Astrocyte (in vitro differentiated cells and primary cell): ENCODE data around the gene AFG1L. TPM values are rescaled to one million over a fixed set of nuclear protein-coding genes. Genes with fewer than 3 reads are reported as not detected.

Experiments
- DNase-seq: peaks from one replicate; pipeline ENCODE4 v3.0.0-alpha.2; 2010; ENCODE audit warnings: low read depth
- FAIRE-seq: peaks from 2 replicates; lab custom pipeline; 2011; peaks lifted over from hg19 to GRCh38; lab: Jason Lieb, UNC
- H2AFZ ChIP-seq: 2 replicates; pipeline ENCODE4 v1.6.0; 2012; ENCODE audit warnings: low read depth, low read length, inconsistent platforms
- H3K27ac ChIP-seq: 2 replicates; pipeline ENCODE4 v1.5.1; 2011; ENCODE audit warnings: low read depth, low read length, inconsistent platforms
- H3K27me3 ChIP-seq: 2 replicates; pipeline ENCODE4 v1.6.0; 2011; ENCODE audit warnings: low read length, inconsistent platforms; ENCODE audit not compliant: insufficient read depth
- H3K36me3 ChIP-seq: 2 replicates; pipeline ENCODE4 v1.5.1; 2011; ENCODE audit warnings: low read length, inconsistent platforms; ENCODE audit not compliant: insufficient read depth
- H3K4me1 ChIP-seq: 2 replicates; pipeline ENCODE4 v1.5.1; 2011; ENCODE audit warnings: low read length, inconsistent platforms; ENCODE audit not compliant: insufficient read depth
- H3K4me2 ChIP-seq: 2 replicates; pipeline ENCODE4 v1.6.0; 2012; ENCODE audit warnings: low read length, inconsistent platforms
- H3K4me3 ChIP-seq: 2 replicates; pipeline ENCODE4 v1.5.1; 2011; ENCODE audit warnings: low read depth, mild to moderate bottlenecking, low read length, inconsistent platforms; ENCODE audit not compliant: insufficient read depth
- H3K79me2 ChIP-seq: 2 replicates; pipeline ENCODE4 v1.6.0; 2012; ENCODE audit warnings: mild to moderate bottlenecking, low read length, inconsistent platforms; ENCODE audit not compliant: insufficient read depth
- H3K9ac ChIP-seq: 2 replicates; pipeline ENCODE4 v1.6.0; 2012; ENCODE audit warnings: mild to moderate bottlenecking, low read length, inconsistent platforms
- H3K9me3 ChIP-seq: 2 replicates; pipeline ENCODE4 v1.5.1; 2012; ENCODE audit warnings: low read depth, mild to moderate bottlenecking, low read length, inconsistent platforms; ENCODE audit not compliant: insufficient read depth
- H4K20me1 ChIP-seq: 2 replicates; pipeline ENCODE4 v1.6.0; 2012; ENCODE audit warnings: low read length, inconsistent platforms; ENCODE audit not compliant: insufficient read depth
- H3K27ac Mint-ChIP-seq: one replicate; pipeline ENCODE4 v1.8.0; 2021; ENCODE audit warnings: mild to moderate bottlenecking, mixed read lengths; ENCODE audit not compliant: unreplicated experiment
- H3K27me3 Mint-ChIP-seq: one replicate; pipeline ENCODE4 v1.8.0; 2021; ENCODE audit warnings: low read depth, mixed read lengths; ENCODE audit not compliant: unreplicated experiment
- H3K36me3 Mint-ChIP-seq: one replicate; pipeline ENCODE4 v1.8.0; 2021; ENCODE audit warnings: low read depth, mixed read lengths; ENCODE audit not compliant: unreplicated experiment
- H3K4me1 Mint-ChIP-seq: one replicate; pipeline ENCODE4 v1.8.0; 2021; ENCODE audit warnings: low read depth, mixed read lengths; ENCODE audit not compliant: unreplicated experiment
- H3K4me3 Mint-ChIP-seq: one replicate; pipeline ENCODE4 v1.8.0; 2021; ENCODE audit warnings: mild to moderate bottlenecking, moderate library complexity, mixed read lengths; ENCODE audit not compliant: unreplicated experiment
- H3K9me3 Mint-ChIP-seq: one replicate; pipeline ENCODE4 v1.8.0; 2021; ENCODE audit warnings: mild to moderate bottlenecking, mixed read lengths; ENCODE audit not compliant: unreplicated experiment
- CTCF ChIP-seq: IDR thresholded peaks from 2 replicates; pipeline ENCODE4 v1.5.1; 2011; ENCODE audit warnings: low read depth, mild to moderate bottlenecking, inconsistent platforms, low read length, moderate library complexity; ENCODE audit not compliant: insufficient read depth
- EZH2 ChIP-seq: IDR thresholded peaks from 2 replicates; pipeline ENCODE4 v1.6.1; 2012; ENCODE audit warnings: mild to moderate bottlenecking, low read length, inconsistent platforms; ENCODE audit not compliant: insufficient read depth
- total RNA-seq: library from RNA; stranded (reverse); gene quantifications from 2 replicates; pipeline ENCODE4 v1.2.1, GENCODE V29; 2021

AFG1L gene
- total RNA-seq, 1 donor from 2014 or later: 7.9 TPM

- Histone ChIP-seq H2AFZ (no peak overlapping the region), H3K27me3 (no peaks in the 10 kb centered on the region), H3K4me1 (no peaks in the 10 kb centered on the region), H4K20me1 (no peaks in the 10 kb centered on the region), H3K4me2 (no peak overlapping the region), H3K27ac (no peak overlapping the region), H3K79me2 (no peaks in the 10 kb centered on the region), H3K9ac (no peak overlapping the region), H3K36me3 (no peaks in the 10 kb centered on the region), H3K9me3 (no peaks in the 10 kb centered on the region), H3K4me3 (no peak overlapping the region)
- no peaks in the 10 kb centered on the region for H3K36me3 Mint-ChIP-seq
- H3K27ac Mint-ChIP-seq: no peak overlapping the region
- peak; percentile 38 for TF ChIP-seq CTCF
- TF ChIP-seq EZH2: no peak
- no peaks in the 10 kb centered on the region for H3K27me3 Mint-ChIP-seq
- no peak overlapping the region for H3K4me3 Mint-ChIP-seq
- no peak for DNase-seq
- H3K9me3 Mint-ChIP-seq: peaks cover 3% of the 10 kb centered on the region
- FAIRE-seq: no peak
- no peaks in the 10 kb centered on the region for H3K4me1 Mint-ChIP-seq
These were observed 224.1 kb downstream of the AFG1L start for GRCh38 chr6:108518714-108519576.

DNA sequence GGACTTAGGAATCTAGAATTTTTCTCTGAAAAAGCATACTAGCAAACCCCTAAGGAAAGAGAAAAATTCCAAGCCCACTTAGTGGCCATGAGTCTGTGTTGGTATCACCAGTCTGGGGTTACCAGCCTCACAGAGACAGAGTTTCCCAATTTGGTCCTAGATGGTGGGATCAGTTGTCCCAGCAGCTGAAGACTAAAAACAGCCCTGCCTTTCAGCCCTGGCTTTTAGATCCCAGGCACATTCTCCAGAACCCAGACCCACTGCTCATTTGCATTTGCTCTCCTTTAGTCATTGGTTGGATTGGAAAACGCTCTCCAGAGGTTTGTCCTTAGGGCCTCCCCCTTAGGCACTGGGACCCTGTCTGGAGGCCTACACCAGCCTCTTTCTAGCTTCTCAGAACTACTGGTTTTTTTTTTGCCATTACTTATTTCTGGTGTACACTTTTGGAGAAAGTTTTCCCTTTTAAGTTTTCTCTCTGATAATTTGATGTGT lies 226.8 kb downstream of the AFG1L start:
- no peaks in the 10 kb centered on the region for H4K20me1 ChIP-seq
- no peak for DNase-seq
- H3K9ac ChIP-seq: no peak overlapping the region
- FAIRE-seq: no peak
- H3K4me1 Mint-ChIP-seq: peaks cover 8% of the 10 kb centered on the region
- H3K79me2 ChIP-seq: no peaks in the 10 kb centered on the region
- H3K4me2 ChIP-seq: no peak overlapping the region
- no peaks in the 10 kb centered on the region for H3K4me1 ChIP-seq
- H3K9me3 Mint-ChIP-seq: no peaks in the 10 kb centered on the region
- no peak overlapping the region for H3K4me3 ChIP-seq
- H3K27me3 Mint-ChIP-seq: peaks cover 1% of the 10 kb centered on the region
- H3K27ac ChIP-seq: no peak overlapping the region
- TF ChIP-seq CTCF: no peak
- TF ChIP-seq EZH2: no peak
- H2AFZ ChIP-seq: no peak overlapping the region
- H3K36me3 ChIP-seq: no peaks in the 10 kb centered on the region
- no peaks in the 10 kb centered on the region for H3K9me3 ChIP-seq
- H3K27ac Mint-ChIP-seq: no peak overlapping the region
- H3K27me3 ChIP-seq: no peaks in the 10 kb centered on the region
- no peak overlapping the region for H3K4me3 Mint-ChIP-seq
- H3K36me3 Mint-ChIP-seq: no peaks in the 10 kb centered on the region

DNA sequence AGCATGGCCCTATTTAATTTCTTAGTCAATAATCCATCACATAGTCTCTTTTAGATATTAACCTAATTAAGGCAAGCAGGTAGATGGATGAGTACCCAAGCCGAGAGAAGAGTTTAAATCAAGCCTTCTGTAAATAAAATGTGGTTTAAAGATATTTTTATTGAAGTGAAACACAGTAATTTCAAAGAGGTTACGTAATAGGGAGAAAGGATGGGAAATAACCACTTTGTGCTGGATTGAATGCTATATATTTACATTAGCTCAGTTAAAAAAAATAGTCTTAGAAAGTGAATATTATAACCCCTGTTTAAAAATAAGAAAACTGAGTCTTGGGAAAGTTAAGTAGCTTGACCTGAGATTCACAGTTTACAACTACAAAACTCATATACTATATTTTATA lies 228.8 kb downstream of the AFG1L start:
- Histone ChIP-seq H3K27me3 (no peaks in the 10 kb centered on the region), H3K4me3 (no peak overlapping the region), H3K36me3 (no peaks in the 10 kb centered on the region), H3K4me2 (no peak overlapping the region), H3K9me3 (no peaks in the 10 kb centered on the region), H3K79me2 (no peaks in the 10 kb centered on the region), H4K20me1 (no peaks in the 10 kb centered on the region), H2AFZ (no peak overlapping the region), H3K4me1 (no peaks in the 10 kb centered on the region), H3K27ac (no peak overlapping the region), H3K9ac (no peak overlapping the region)
- H3K36me3 Mint-ChIP-seq: no peaks in the 10 kb centered on the region
- no peak for DNase-seq
- no peak for FAIRE-seq
- peaks cover 8% of the 10 kb centered on the region for H3K4me1 Mint-ChIP-seq
- H3K9me3 Mint-ChIP-seq: no peaks in the 10 kb centered on the region
- TF ChIP-seq CTCF (no peak), EZH2 (no peak)
- peaks cover 1% of the 10 kb centered on the region for H3K27me3 Mint-ChIP-seq
- H3K4me3 Mint-ChIP-seq: no peak overlapping the region
- no peak overlapping the region for H3K27ac Mint-ChIP-seq
